GM23338 (cell line): ENCODE results near the gene ENTPD6. TPM values are rescaled to one million over a fixed set of nuclear protein-coding genes. Genes with fewer than 3 reads are reported as not detected.

Experiments used
- ATAC-seq: fragments of 200-7000 bp; cut with Tn5 transposase; 3 replicates; pipeline ENCODE4 v1.9.1; 2020
- DNase-seq: peaks from one replicate; pipeline ENCODE4 v3.0.0-alpha.2; 2015; ENCODE audit warnings: low spot score
- H2AFZ ChIP-seq: fragments of 200-600 bp; sonication (generic); 2 replicates; pipeline ENCODE4 v1.8.0; 2016; ENCODE audit warnings: antibody characterized with exemption, mild to moderate bottlenecking, moderate library complexity
- H3F3A ChIP-seq: fragments of 200-600 bp; sonication (generic); replicated peaks from 2 replicates; pipeline ENCODE4 v1.8.0; 2017; ENCODE audit warnings: antibody characterized with exemption, mixed run types, low read depth
- H3K27ac ChIP-seq: fragments of 200-600 bp; sonication (generic); 2 replicates; pipeline ENCODE4 v1.6.1; 2016; ENCODE audit warnings: low read depth
- H3K27me3 ChIP-seq: fragments of 200-600 bp; sonication (generic); 2 replicates; pipeline ENCODE4 v1.8.0; 2016; ENCODE audit warnings: mild to moderate bottlenecking, mixed run types, moderate library complexity; ENCODE audit not compliant: insufficient read depth
- H3K36me3 ChIP-seq: fragments of 200-600 bp; sonication (generic); 2 replicates; pipeline ENCODE4 v1.8.0; 2016; ENCODE audit warnings: mild to moderate bottlenecking; ENCODE audit not compliant: insufficient read depth
- H3K4me1 ChIP-seq: fragments of 200-600 bp; sonication (generic); 2 replicates; pipeline ENCODE4 v1.8.0; 2016; ENCODE audit warnings: mild to moderate bottlenecking, moderate library complexity; ENCODE audit not compliant: insufficient read depth
- H3K4me2 ChIP-seq: fragments of 200-600 bp; sonication (generic); 2 replicates; pipeline ENCODE4 v1.7.1; 2017; ENCODE audit warnings: mixed run types
- H3K4me3 ChIP-seq: fragments of 200-600 bp; sonication (generic); 2 replicates; pipeline ENCODE4 v1.6.1; 2016; ENCODE audit warnings: mixed run types
- H3K79me2 ChIP-seq: fragments of 200-600 bp; sonication (generic); replicated peaks from 2 replicates; pipeline ENCODE4 v1.8.0; 2017; ENCODE audit warnings: mild to moderate bottlenecking; ENCODE audit not compliant: insufficient read depth
- H3K9me2 ChIP-seq: fragments of 200-600 bp; sonication (generic); 2 replicates; pipeline ENCODE4 v1.8.0; 2017; ENCODE audit not compliant: insufficient read depth
- H4K20me1 ChIP-seq: fragments of 200-600 bp; sonication (generic); replicated peaks from 2 replicates; pipeline ENCODE4 v1.8.0; 2017; ENCODE audit warnings: mild to moderate bottlenecking; ENCODE audit not compliant: insufficient read depth
- H3K27ac Mint-ChIP-seq: 2 replicates; pipeline ENCODE4 v1.8.0; 2020; ENCODE audit warnings: inconsistent platforms, mild to moderate bottlenecking, moderate library complexity, mixed read lengths
- H3K27me3 Mint-ChIP-seq: 3 replicates; pipeline ENCODE4 v1.8.0; 2022; ENCODE audit warnings: low read depth, mild to moderate bottlenecking, moderate library complexity, mixed read lengths, inconsistent platforms; ENCODE audit not compliant: insufficient read depth, poor library complexity
- H3K36me3 Mint-ChIP-seq: 3 replicates; pipeline ENCODE4 v1.8.0; 2021; ENCODE audit warnings: low read depth, mild to moderate bottlenecking, inconsistent platforms, moderate library complexity, mixed read lengths
- H3K4me1 Mint-ChIP-seq: 3 replicates; pipeline ENCODE4 v1.8.0; 2020; ENCODE audit warnings: mild to moderate bottlenecking, inconsistent platforms, mixed read lengths
- H3K4me3 Mint-ChIP-seq: 3 replicates; pipeline ENCODE4 v1.8.0; 2021; ENCODE audit warnings: moderate library complexity, mild to moderate bottlenecking, inconsistent platforms, mixed read lengths
- H3K9me3 Mint-ChIP-seq: 3 replicates; pipeline ENCODE4 v1.8.0; 2020; ENCODE audit warnings: moderate library complexity, mild to moderate bottlenecking, inconsistent platforms, mixed read lengths
- CTCF ChIP-seq, 2 experiments: fragments of 200-600 bp in 1 of 2; sonication (generic) in 1 of 2; conservative IDR thresholded peaks; 2 replicates each; pipeline versions ENCODE4 v1.5.1 to v1.6.1; 2016 to 2017; ENCODE audit warnings: antibody characterized with exemption in 2 of 2, low read depth in 2 of 2, mild to moderate bottlenecking in 2 of 2, moderate library complexity in 1 of 2
- EZH2 ChIP-seq: fragments of 200-600 bp; sonication (generic); IDR thresholded peaks from one replicate; pipeline ENCODE4 v1.8.0; 2017; ENCODE audit warnings: antibody characterized with exemption, mild to moderate bottlenecking, low read depth; ENCODE audit not compliant: unreplicated experiment
- JUNB ChIP-seq: IDR thresholded peaks from one replicate; pipeline ENCODE4 v1.6.1; 2016; ENCODE audit warnings: antibody characterized with exemption; ENCODE audit not compliant: unreplicated experiment
- POLR2AphosphoS5 ChIP-seq: IDR thresholded peaks from 2 replicates; pipeline ENCODE4 v1.6.1; 2016; ENCODE audit warnings: antibody characterized with exemption, low read depth
- ZNF331 ChIP-seq: fragments of 250-450 bp; sonication (Bioruptor Pico); IDR thresholded peaks from 2 replicates; pipeline ENCODE4 v1.5.0; 2020; ENCODE audit warnings: low read depth, mild to moderate bottlenecking, moderate library complexity
- polyA plus RNA-seq: library from polyadenylated mRNA; unstranded; fragments of >200 nt; fragmentation: Nextera tagmentation; extraction: Ambion mirVana; gene quantifications from 2 replicates; pipeline ENCODE4 v1.2.1, GENCODE V29; 2016
- total RNA-seq: library from RNA; depleted of rRNA; stranded (reverse); fragments of >200 nt; shearing (Covaris generic); gene quantifications from 2 replicates; pipeline ENCODE4 v1.2.3, GENCODE V29; 2014
- TF ChIP-seq, protein P1 (sequence below): IDR thresholded peaks from 2 replicates; pipeline ENCODE4 v1.6.1; 2016; ENCODE audit warnings: antibody characterized with exemption
- TF ChIP-seq, protein P2 (sequence below): fragments of 250-450 bp; sonication (Bioruptor Pico); IDR thresholded peaks from 2 replicates; pipeline ENCODE4 v1.5.0; 2020; ENCODE audit warnings: mild to moderate bottlenecking, moderate library complexity

ENTPD6 gene
- total and polyA plus RNA-seq, 2 experiments from 2014 or later: 19.3 to 45.9 TPM

GRCh38 chr20:25211273-25211672 is 15.8 kb downstream of the ENTPD6 start (continued):
- TF ChIP-seq CTCF (conservative IDR thresholded peaks at IDR 0.05; ENCODE audit: low read depth in 2 of 2): no peak
- TF ChIP-seq, protein P1, sequence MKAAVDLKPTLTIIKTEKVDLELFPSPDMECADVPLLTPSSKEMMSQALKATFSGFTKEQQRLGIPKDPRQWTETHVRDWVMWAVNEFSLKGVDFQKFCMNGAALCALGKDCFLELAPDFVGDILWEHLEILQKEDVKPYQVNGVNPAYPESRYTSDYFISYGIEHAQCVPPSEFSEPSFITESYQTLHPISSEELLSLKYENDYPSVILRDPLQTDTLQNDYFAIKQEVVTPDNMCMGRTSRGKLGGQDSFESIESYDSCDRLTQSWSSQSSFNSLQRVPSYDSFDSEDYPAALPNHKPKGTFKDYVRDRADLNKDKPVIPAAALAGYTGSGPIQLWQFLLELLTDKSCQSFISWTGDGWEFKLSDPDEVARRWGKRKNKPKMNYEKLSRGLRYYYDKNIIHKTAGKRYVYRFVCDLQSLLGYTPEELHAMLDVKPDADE: no peak
- TF ChIP-seq JUNB: no peak
- TF ChIP-seq ZNF331 (CRISPR knock-in tag): no peak
- TF ChIP-seq EZH2: no peak

- Histone ChIP-seq H3K27ac (no peak overlapping the region), H3K4me3 (no peak overlapping the region), H3K27me3 (no peaks in the 10 kb centered on the region), H3K79me2 (no peaks in the 10 kb centered on the region), H4K20me1 (peaks cover 5% of the 10 kb centered on the region; the same call in 1 of the 2 replicates), H3K9me2 (no peaks in the 10 kb centered on the region), H3F3A (no peaks in the 10 kb centered on the region), H3K36me3 (no peaks in the 10 kb centered on the region), H2AFZ (no peak overlapping the region), H3K4me1 (no peaks in the 10 kb centered on the region), H3K4me2 (no peak overlapping the region)
- DNase-seq: no peak
- H3K4me1 Mint-ChIP-seq: 0 out of 3 replicates have a peak, but pooled peaks cover 2% of the 10 kb centered on the region
- no peaks in the 10 kb centered on the region for H3K9me3 Mint-ChIP-seq
- peaks cover 2% of the 10 kb centered on the region for H3K27me3 Mint-ChIP-seq
- H3K27ac Mint-ChIP-seq: no peak overlapping the region
- TF ChIP-seq, protein P2, sequence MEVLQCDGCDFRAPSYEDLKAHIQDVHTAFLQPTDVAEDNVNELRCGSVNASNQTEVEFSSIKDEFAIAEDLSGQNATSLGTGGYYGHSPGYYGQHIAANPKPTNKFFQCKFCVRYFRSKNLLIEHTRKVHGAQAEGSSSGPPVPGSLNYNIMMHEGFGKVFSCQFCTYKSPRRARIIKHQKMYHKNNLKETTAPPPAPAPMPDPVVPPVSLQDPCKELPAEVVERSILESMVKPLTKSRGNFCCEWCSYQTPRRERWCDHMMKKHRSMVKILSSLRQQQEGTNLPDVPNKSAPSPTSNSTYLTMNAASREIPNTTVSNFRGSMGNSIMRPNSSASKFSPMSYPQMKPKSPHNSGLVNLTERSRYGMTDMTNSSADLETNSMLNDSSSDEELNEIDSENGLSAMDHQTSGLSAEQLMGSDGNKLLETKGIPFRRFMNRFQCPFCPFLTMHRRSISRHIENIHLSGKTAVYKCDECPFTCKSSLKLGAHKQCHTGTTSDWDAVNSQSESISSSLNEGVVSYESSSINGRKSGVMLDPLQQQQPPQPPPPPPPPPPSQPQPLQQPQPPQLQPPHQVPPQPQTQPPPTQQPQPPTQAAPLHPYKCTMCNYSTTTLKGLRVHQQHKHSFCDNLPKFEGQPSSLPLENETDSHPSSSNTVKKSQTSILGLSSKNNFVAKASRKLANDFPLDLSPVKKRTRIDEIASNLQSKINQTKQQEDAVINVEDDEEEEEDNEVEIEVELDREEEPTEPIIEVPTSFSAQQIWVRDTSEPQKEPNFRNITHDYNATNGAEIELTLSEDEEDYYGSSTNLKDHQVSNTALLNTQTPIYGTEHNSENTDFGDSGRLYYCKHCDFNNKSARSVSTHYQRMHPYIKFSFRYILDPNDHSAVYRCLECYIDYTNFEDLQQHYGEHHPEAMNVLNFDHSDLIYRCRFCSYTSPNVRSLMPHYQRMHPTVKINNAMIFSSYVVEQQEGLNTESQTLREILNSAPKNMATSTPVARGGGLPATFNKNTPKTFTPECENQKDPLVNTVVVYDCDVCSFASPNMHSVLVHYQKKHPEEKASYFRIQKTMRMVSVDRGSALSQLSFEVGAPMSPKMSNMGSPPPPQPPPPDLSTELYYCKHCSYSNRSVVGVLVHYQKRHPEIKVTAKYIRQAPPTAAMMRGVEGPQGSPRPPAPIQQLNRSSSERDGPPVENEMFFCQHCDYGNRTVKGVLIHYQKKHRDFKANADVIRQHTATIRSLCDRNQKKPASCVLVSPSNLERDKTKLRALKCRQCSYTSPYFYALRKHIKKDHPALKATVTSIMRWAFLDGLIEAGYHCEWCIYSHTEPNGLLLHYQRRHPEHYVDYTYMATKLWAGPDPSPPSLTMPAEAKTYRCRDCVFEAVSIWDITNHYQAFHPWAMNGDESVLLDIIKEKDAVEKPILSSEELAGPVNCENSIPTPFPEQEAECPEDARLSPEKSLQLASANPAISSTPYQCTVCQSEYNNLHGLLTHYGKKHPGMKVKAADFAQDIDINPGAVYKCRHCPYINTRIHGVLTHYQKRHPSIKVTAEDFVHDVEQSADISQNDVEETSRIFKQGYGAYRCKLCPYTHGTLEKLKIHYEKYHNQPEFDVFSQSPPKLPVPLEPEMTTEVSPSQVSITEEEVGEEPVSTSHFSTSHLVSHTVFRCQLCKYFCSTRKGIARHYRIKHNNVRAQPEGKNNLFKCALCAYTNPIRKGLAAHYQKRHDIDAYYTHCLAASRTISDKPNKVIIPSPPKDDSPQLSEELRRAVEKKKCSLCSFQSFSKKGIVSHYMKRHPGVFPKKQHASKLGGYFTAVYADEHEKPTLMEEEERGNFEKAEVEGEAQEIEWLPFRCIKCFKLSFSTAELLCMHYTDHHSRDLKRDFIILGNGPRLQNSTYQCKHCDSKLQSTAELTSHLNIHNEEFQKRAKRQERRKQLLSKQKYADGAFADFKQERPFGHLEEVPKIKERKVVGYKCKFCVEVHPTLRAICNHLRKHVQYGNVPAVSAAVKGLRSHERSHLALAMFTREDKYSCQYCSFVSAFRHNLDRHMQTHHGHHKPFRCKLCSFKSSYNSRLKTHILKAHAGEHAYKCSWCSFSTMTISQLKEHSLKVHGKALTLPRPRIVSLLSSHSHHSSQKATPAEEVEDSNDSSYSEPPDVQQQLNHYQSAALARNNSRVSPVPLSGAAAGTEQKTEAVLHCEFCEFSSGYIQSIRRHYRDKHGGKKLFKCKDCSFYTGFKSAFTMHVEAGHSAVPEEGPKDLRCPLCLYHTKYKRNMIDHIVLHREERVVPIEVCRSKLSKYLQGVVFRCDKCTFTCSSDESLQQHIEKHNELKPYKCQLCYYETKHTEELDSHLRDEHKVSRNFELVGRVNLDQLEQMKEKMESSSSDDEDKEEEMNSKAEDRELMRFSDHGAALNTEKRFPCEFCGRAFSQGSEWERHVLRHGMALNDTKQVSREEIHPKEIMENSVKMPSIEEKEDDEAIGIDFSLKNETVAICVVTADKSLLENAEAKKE (CRISPR knock-in tag): no peak
- TF ChIP-seq POLR2AphosphoS5: no peak
- ATAC-seq: no peak
- no peak overlapping the region for H3K4me3 Mint-ChIP-seq
- H3K36me3 Mint-ChIP-seq: peaks cover 13% of the 10 kb centered on the region
Observed at GRCh38 chr20:25212242-25212641, 16.7 kb downstream of the ENTPD6 start.
